KMS-11 (cell line): Measurements from ENCODE around the gene CKM.

Experiments used
- H2AFZ ChIP-seq: fragments of 200-600 bp; sonication (generic); 2 replicates; pipeline ENCODE4 v1.6.1; 2016; ENCODE audit warnings: antibody characterized with exemption, mixed run types, low read depth
- H3K27ac ChIP-seq: fragments of 200-600 bp; sonication (generic); 2 replicates; pipeline ENCODE4 v1.6.1; 2016; ENCODE audit warnings: mild to moderate bottlenecking, mixed run types
- H3K27me3 ChIP-seq: fragments of 200-600 bp; sonication (generic); 2 replicates; pipeline ENCODE4 v1.6.1; 2017; ENCODE audit warnings: mild to moderate bottlenecking, low read depth, mixed run types, moderate library complexity; ENCODE audit not compliant: insufficient read depth
- H3K36me3 ChIP-seq: fragments of 200-600 bp; sonication (generic); 2 replicates; pipeline ENCODE4 v1.6.1; 2017; ENCODE audit warnings: mild to moderate bottlenecking, mixed run types; ENCODE audit not compliant: insufficient read depth
- H3K4me1 ChIP-seq: fragments of 200-600 bp; sonication (generic); 2 replicates; pipeline ENCODE4 v1.6.1; 2016; ENCODE audit warnings: mild to moderate bottlenecking, low read depth, mixed run types; ENCODE audit not compliant: poor library complexity, severe bottlenecking
- H3K4me2 ChIP-seq: fragments of 200-600 bp; sonication (generic); 2 replicates; pipeline ENCODE4 v1.7.0; 2016; ENCODE audit warnings: mild to moderate bottlenecking, mixed run types
- H3K4me3 ChIP-seq: fragments of 200-600 bp; sonication (generic); IDR thresholded peaks from 2 replicates; pipeline ENCODE4 v1.6.1; 2017; ENCODE audit warnings: low read depth, low read length, mixed read lengths; ENCODE audit not compliant: insufficient read depth
- H3K79me2 ChIP-seq: fragments of 200-600 bp; sonication (generic); 2 replicates; pipeline ENCODE4 v1.6.1; 2016; ENCODE audit warnings: low read depth, mixed run types; ENCODE audit not compliant: insufficient read depth
- H3K9ac ChIP-seq: fragments of 200-600 bp; sonication (generic); 2 replicates; pipeline ENCODE4 v1.6.1; 2016; ENCODE audit warnings: mild to moderate bottlenecking, mixed run types
- H4K20me1 ChIP-seq: fragments of 200-600 bp; sonication (generic); 2 replicates; pipeline ENCODE4 v1.6.1; 2016; ENCODE audit warnings: mild to moderate bottlenecking, mixed run types; ENCODE audit not compliant: insufficient read depth
- TF ChIP-seq, protein P1 (sequence below): fragments of 200-600 bp; sonication (generic); conservative IDR thresholded peaks from 2 replicates; pipeline ENCODE4 v1.6.1; 2017; ENCODE audit warnings: low read depth, mild to moderate bottlenecking, antibody characterized with exemption, low read length, moderate library complexity, mixed read lengths

The CKM gene

DNA sequence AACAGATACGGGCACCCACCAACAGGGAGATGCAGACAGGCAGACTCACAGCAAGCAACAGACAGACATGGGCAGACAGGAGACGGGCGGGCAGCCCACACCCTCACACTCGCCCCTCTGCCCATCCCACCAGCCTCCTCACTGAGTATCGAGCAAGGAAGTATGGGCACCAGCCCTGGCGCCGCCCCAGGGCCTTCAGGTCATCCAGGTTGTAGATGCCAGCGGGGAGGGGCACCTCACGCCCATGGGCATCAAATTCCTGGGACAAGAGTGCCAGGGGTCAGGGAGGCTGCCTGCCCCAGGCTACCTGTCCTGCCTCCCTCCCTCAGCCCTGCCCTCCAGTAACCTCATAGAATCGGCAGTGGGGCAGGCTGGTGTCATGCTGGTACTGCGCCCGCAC, 42.0 kb upstream of the CKM start:
- Histone ChIP-seq H3K27me3 (no peaks in the 10 kb centered on the region), H4K20me1 (no peaks in the 10 kb centered on the region), H3K9ac (no peak overlapping the region), H3K36me3 (no peaks in the 10 kb centered on the region), H3K79me2 (no peaks in the 10 kb centered on the region), H2AFZ (no peak overlapping the region), H3K4me2 (no peak overlapping the region), H3K4me3 (no peak overlapping the region), H3K4me1 (peaks cover 6% of the 10 kb centered on the region), H3K27ac (no peak overlapping the region)
- TF ChIP-seq, protein P1, sequence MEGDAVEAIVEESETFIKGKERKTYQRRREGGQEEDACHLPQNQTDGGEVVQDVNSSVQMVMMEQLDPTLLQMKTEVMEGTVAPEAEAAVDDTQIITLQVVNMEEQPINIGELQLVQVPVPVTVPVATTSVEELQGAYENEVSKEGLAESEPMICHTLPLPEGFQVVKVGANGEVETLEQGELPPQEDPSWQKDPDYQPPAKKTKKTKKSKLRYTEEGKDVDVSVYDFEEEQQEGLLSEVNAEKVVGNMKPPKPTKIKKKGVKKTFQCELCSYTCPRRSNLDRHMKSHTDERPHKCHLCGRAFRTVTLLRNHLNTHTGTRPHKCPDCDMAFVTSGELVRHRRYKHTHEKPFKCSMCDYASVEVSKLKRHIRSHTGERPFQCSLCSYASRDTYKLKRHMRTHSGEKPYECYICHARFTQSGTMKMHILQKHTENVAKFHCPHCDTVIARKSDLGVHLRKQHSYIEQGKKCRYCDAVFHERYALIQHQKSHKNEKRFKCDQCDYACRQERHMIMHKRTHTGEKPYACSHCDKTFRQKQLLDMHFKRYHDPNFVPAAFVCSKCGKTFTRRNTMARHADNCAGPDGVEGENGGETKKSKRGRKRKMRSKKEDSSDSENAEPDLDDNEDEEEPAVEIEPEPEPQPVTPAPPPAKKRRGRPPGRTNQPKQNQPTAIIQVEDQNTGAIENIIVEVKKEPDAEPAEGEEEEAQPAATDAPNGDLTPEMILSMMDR = no peak

DNA sequence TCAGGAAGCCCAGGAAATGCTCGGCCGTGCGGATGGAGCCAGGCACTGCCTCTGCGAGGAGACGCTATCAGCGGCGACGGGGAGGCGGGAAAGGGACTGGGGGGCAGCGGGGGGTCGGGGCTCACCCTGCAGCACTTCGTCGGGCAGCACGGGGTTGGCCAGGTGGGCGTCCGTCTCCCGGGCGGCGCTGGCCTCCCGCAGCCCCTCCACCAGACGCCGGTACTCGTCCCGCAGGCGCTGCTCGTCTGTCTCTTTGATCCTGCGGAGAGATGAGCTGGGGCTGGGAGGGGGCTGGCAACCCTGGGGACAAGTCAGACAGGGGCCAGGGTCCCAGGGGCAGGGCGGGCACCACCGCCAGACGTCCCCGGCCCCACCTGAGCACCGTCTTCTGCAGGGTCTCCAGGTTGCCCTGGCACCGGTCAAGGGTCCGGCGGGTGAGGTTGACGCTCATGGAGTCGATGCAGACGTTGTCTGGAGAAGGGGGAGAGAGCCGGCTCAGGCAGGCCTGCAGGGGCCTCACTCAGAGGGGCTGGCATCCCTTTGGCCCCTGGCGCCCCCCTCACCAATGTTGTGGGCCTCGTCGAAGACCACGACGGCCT, 41.3 kb upstream of the CKM start:
- H3K4me2 ChIP-seq = no peak overlapping the region
- H3K27me3 ChIP-seq = no peaks in the 10 kb centered on the region
- no peak overlapping the region for H2AFZ ChIP-seq
- H3K4me1 ChIP-seq = no peaks in the 10 kb centered on the region
- TF ChIP-seq, protein P1 = no peak
- no peak overlapping the region for H3K9ac ChIP-seq
- no peaks in the 10 kb centered on the region for H4K20me1 ChIP-seq
- no peak overlapping the region for H3K27ac ChIP-seq
- no peaks in the 10 kb centered on the region for H3K36me3 ChIP-seq
- H3K79me2 ChIP-seq = no peaks in the 10 kb centered on the region
- H3K4me3 ChIP-seq = no peak overlapping the region

DNA sequence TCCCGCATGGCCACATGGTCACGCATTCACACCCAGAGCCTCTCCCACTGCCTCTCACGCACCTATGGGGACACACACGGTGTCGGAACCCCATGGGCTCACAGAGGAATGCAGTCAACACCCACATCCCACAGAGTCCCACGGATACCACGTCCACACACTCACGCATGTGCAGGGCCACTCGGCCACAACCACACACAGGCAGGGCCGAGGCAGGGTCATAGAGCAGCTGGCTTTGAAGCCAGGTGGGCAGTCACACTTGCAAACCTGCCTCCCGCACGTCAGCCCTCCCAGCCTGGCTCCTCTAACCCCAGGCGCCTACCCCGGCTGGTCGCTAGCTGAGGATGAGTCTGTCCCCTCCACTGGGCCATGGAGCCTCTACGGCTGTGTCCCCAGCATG, 39.6 kb upstream of the CKM start:
- no peaks in the 10 kb centered on the region for H4K20me1 ChIP-seq
- no peak overlapping the region for H3K4me3 ChIP-seq
- no peak overlapping the region for H3K27ac ChIP-seq
- H2AFZ ChIP-seq = no peak overlapping the region
- no peaks in the 10 kb centered on the region for H3K79me2 ChIP-seq
- H3K4me2 ChIP-seq = no peak overlapping the region
- H3K27me3 ChIP-seq = no peaks in the 10 kb centered on the region
- no peak overlapping the region for H3K9ac ChIP-seq
- H3K36me3 ChIP-seq = no peaks in the 10 kb centered on the region
- TF ChIP-seq, protein P1 = no peak
- H3K4me1 ChIP-seq = no peaks in the 10 kb centered on the region

DNA sequence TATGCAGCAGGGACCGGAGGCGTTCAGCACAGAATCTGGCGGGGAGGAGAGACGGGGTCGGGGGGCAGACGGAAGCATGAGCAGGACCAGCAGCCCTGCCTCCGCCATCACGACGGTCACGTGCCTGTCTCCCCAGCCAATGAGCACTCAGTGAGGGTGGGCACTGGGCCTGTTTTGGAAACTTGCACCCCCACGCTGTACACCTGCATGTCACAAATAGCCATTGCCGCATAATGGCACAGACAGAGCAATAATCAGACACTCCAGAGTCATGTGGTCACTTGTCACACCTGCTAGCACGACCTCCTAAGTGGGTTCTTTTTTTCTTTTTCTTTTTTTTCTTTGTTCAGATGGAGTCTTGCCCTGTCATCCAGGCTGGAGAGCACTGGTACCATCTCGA, 38.9 kb upstream of the CKM start:
- Histone ChIP-seq H3K9ac (no peak overlapping the region), H3K4me3 (no peak overlapping the region), H3K4me1 (no peaks in the 10 kb centered on the region), H3K27me3 (no peaks in the 10 kb centered on the region), H4K20me1 (no peaks in the 10 kb centered on the region), H3K27ac (no peak overlapping the region), H3K79me2 (no peaks in the 10 kb centered on the region), H2AFZ (no peak overlapping the region), H3K4me2 (no peak overlapping the region), H3K36me3 (no peaks in the 10 kb centered on the region)
- TF ChIP-seq, protein P1 = no peak
